ENCODE results near the gene FSTL4.

GRCh38 chr5:133494923-133495246 lies 117.5 kb downstream of the FSTL4 start:
- TF ChIP-seq TOX (CRISPR knock-in tag; IDR thresholded peaks at IDR 0.05; ENCODE audit: borderline replicate concordance) (no peak), CREB5 (CRISPR knock-in tag; IDR thresholded peaks at IDR 0.05; ENCODE audit: low read depth) (no peak), ESRRG (CRISPR knock-in tag; IDR thresholded peaks at IDR 0.05) (no peak), ZFP3 (CRISPR knock-in tag; IDR thresholded peaks at IDR 0.05) (no peak), ZNF8 (CRISPR knock-in tag; IDR thresholded peaks at IDR 0.05) (no peak), ZC3H10 (CRISPR knock-in tag; IDR thresholded peaks at IDR 0.05) (no peak), CSRNP3 (CRISPR knock-in tag; IDR thresholded peaks at IDR 0.05) (no peak), GLIS3 (CRISPR knock-in tag; IDR thresholded peaks at IDR 0.05) (no peak), POU6F1 (CRISPR knock-in tag; IDR thresholded peaks at IDR 0.05; ENCODE audit: borderline replicate concordance, low read depth) (no peak), RARB (CRISPR knock-in tag; IDR thresholded peaks at IDR 0.05) (no peak), ISL1 (CRISPR knock-in tag; IDR thresholded peaks at IDR 0.05) (no peak), BACH2 (CRISPR knock-in tag; IDR thresholded peaks at IDR 0.05; ENCODE audit: borderline replicate concordance) (no peak), ZFP30 (CRISPR knock-in tag; IDR thresholded peaks at IDR 0.05) (no peak)
- TF ChIP-seq, protein P1, sequence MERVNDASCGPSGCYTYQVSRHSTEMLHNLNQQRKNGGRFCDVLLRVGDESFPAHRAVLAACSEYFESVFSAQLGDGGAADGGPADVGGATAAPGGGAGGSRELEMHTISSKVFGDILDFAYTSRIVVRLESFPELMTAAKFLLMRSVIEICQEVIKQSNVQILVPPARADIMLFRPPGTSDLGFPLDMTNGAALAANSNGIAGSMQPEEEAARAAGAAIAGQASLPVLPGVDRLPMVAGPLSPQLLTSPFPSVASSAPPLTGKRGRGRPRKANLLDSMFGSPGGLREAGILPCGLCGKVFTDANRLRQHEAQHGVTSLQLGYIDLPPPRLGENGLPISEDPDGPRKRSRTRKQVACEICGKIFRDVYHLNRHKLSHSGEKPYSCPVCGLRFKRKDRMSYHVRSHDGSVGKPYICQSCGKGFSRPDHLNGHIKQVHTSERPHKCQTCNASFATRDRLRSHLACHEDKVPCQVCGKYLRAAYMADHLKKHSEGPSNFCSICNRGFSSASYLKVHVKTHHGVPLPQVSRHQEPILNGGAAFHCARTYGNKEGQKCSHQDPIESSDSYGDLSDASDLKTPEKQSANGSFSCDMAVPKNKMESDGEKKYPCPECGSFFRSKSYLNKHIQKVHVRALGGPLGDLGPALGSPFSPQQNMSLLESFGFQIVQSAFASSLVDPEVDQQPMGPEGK (CRISPR knock-in tag; IDR thresholded peaks at IDR 0.05; ENCODE audit: borderline replicate concordance), result no peak
